Measurements from ENCODE around the gene LHPP.
A peak's percentile ranks its signal among the peaks of the same experiment; 100 is the strongest.

LHPP gene

DNA sequence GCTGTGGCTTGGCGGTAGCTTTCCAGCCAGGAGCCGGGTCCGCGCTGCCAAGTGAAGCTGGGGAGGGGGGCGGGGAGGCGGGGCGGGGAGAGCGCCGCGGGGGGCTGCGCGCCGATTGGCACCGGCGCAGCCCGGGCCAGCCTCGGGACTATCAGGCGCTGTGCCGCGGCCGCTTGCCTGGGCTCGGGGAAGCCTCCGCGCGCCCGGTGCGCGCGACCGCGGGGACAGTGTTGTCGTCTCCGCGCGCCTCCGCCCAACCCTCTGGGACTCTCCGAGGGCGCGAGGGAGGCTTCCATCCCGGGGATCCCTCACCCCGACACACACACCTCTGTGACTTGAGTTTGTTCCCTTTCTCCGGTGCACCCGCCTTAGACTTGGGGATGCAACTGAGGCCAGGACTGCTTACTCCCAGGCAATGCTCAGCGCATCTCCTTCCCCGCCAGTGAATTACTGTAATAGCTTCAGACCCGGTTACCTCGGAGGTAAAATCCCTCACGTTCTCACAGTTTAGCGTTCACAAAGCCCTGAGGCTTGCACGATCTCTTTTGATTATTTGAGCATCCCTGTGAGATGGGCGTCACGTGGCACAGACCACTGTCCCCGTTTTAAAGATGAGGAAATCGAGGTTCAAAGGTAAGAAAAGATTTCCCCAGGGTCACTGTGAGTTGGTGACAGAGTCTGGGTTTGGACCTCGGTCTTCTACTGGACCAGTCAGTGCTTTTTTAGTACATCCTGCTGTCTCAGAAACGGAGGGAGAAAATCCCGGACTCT is 11.4 kb upstream of the LHPP start, which contains the start of gene NKX1-2:
TSS of gene NKX1-2 (minus strand) at position 24 of the 771 bp plus-strand sequence. CDS start 92 bp downstream, outside the sequence.
- ChIA-PET POLR2A (interaction anchor here (1.2 to 2.5 kb wide), 5 partner anchors 10 to 31 kb away, joined by 3 to 17 read pairs (median 6); partner anchors contain the start of genes LHPP and OAT), CTCF (interaction anchor here (0.6 kb wide), 1 partner anchor 33 kb away, joined by 3 read pairs; no protein-coding TSS in a partner anchor)
- Histone ChIP-seq H3K4me1 (ENCODE audit: control insufficient read depth, insufficient read depth, low read length) (peaks cover 5% of the 10 kb centered on the region; the same call in 1 of the 2 replicates), H3K36me3 (ENCODE audit: control insufficient read depth in 2 of 2, insufficient read depth in 1 of 2, low read length in 2 of 2) (no peaks in the 10 kb centered on the region), H3K9me3 (ENCODE audit: control insufficient read depth, insufficient read depth, low read depth, low read length) (no peaks in the 10 kb centered on the region), H3K27ac (ENCODE audit: extremely low read depth, low read depth, low read length) (peak within 1 kb of the TSS; percentile 9; the same call in 1 of the 2 replicates), H3K4me3 (ENCODE audit: low read depth, low read length) (peak within 1 kb of the TSS; percentile 36)
- no peak for TF ChIP-seq ZNF112 (tag by site-specific recombination; IDR thresholded peaks at IDR 0.05)
- 0 out of 2 replicates have a peak, but pooled peaks have one; percentile 4 for TF ChIP-seq ZSCAN30 (tag by site-specific recombination; IDR thresholded peaks at IDR 0.05)
- TF ChIP-seq, protein P1, sequence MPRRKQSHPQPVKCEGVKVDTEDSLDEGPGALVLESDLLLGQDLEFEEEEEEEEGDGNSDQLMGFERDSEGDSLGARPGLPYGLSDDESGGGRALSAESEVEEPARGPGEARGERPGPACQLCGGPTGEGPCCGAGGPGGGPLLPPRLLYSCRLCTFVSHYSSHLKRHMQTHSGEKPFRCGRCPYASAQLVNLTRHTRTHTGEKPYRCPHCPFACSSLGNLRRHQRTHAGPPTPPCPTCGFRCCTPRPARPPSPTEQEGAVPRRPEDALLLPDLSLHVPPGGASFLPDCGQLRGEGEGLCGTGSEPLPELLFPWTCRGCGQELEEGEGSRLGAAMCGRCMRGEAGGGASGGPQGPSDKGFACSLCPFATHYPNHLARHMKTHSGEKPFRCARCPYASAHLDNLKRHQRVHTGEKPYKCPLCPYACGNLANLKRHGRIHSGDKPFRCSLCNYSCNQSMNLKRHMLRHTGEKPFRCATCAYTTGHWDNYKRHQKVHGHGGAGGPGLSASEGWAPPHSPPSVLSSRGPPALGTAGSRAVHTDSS (tag by site-specific recombination; IDR thresholded peaks at IDR 0.05) = no peak
- TF ChIP-seq ZNF529 (tag by site-specific recombination; IDR thresholded peaks at IDR 0.05; ENCODE audit: insufficient replicate concordance) = no peak
- TF ChIP-seq ZNF48 (tag by site-specific recombination; IDR thresholded peaks at IDR 0.05) = no peak
- TF ChIP-seq, protein P2, sequence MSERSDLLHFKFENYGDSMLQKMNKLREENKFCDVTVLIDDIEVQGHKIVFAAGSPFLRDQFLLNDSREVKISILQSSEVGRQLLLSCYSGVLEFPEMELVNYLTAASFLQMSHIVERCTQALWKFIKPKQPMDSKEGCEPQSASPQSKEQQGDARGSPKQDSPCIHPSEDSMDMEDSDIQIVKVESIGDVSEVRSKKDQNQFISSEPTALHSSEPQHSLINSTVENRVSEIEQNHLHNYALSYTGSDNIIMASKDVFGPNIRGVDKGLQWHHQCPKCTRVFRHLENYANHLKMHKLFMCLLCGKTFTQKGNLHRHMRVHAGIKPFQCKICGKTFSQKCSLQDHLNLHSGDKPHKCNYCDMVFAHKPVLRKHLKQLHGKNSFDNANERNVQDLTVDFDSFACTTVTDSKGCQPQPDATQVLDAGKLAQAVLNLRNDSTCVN (tag by site-specific recombination; optimal IDR thresholded peaks at IDR 0.05) = peak; percentile 85
- peak; percentile 31 for TF ChIP-seq ZNF335 (tag by site-specific recombination; conservative IDR thresholded peaks at IDR 0.05)
- no peak for TF ChIP-seq ZBTB20 (tag by site-specific recombination; IDR thresholded peaks at IDR 0.05)
- TF ChIP-seq, protein P3, sequence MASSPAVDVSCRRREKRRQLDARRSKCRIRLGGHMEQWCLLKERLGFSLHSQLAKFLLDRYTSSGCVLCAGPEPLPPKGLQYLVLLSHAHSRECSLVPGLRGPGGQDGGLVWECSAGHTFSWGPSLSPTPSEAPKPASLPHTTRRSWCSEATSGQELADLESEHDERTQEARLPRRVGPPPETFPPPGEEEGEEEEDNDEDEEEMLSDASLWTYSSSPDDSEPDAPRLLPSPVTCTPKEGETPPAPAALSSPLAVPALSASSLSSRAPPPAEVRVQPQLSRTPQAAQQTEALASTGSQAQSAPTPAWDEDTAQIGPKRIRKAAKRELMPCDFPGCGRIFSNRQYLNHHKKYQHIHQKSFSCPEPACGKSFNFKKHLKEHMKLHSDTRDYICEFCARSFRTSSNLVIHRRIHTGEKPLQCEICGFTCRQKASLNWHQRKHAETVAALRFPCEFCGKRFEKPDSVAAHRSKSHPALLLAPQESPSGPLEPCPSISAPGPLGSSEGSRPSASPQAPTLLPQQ (tag by site-specific recombination; IDR thresholded peaks at IDR 0.05) = no peak
- no peak for TF ChIP-seq ZNF654 (tag by site-specific recombination; IDR thresholded peaks at IDR 0.05; ENCODE audit: low read depth)
- TF ChIP-seq PRDM1 (tag by site-specific recombination; IDR thresholded peaks at IDR 0.05) = no peak
- TF ChIP-seq ZNF776 (tag by site-specific recombination; IDR thresholded peaks at IDR 0.05; ENCODE audit: borderline replicate concordance) = no peak
- no peak for TF ChIP-seq ZNF777 (tag by site-specific recombination; IDR thresholded peaks at IDR 0.05; ENCODE audit: borderline replicate concordance)
- TF ChIP-seq, protein P4, sequence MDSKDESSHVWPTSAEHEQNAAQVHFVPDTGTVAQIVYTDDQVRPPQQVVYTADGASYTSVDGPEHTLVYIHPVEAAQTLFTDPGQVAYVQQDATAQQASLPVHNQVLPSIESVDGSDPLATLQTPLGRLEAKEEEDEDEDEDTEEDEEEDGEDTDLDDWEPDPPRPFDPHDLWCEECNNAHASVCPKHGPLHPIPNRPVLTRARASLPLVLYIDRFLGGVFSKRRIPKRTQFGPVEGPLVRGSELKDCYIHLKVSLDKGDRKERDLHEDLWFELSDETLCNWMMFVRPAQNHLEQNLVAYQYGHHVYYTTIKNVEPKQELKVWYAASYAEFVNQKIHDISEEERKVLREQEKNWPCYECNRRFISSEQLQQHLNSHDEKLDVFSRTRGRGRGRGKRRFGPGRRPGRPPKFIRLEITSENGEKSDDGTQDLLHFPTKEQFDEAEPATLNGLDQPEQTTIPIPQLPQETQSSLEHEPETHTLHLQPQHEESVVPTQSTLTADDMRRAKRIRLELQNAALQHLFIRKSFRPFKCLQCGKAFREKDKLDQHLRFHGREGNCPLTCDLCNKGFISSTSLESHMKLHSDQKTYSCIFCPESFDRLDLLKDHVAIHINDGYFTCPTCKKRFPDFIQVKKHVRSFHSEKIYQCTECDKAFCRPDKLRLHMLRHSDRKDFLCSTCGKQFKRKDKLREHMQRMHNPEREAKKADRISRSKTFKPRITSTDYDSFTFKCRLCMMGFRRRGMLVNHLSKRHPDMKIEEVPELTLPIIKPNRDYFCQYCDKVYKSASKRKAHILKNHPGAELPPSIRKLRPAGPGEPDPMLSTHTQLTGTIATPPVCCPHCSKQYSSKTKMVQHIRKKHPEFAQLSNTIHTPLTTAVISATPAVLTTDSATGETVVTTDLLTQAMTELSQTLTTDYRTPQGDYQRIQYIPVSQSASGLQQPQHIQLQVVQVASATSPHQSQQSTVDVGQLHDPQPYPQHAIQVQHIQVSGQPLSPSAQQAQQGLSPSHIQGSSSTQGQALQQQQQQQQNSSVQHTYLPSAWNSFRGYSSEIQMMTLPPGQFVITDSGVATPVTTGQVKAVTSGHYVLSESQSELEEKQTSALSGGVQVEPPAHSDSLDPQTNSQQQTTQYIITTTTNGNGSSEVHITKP (tag by site-specific recombination; IDR thresholded peaks at IDR 0.05) = 0 out of 2 replicates have a peak, but pooled peaks have one; percentile 22
- no peak for TF ChIP-seq ZNF501 (tag by site-specific recombination; IDR thresholded peaks at IDR 0.05)
- TF ChIP-seq ZNF670 (tag by site-specific recombination; IDR thresholded peaks at IDR 0.05; ENCODE audit: low read depth) = no peak
- no peak for TF ChIP-seq IKZF3 (tag by site-specific recombination; IDR thresholded peaks at IDR 0.05)
- no peak for TF ChIP-seq ZNF707 (tag by site-specific recombination; IDR thresholded peaks at IDR 0.05)
